GM21528 (cell line): ENCODE results near the gene CIDEA.

Experiments used
- ATAC-seq: cut with Tn5 transposase; IDR thresholded peaks from one replicate; pipeline ENCODE4 v1.9.1; 2021; ENCODE audit warnings: mild to moderate bottlenecking, moderate library complexity; ENCODE audit not compliant: unreplicated experiment, low FRiP score

CIDEA gene

GRCh38 chr18:12296087-12296403 lies 41.9 kb downstream of the CIDEA start:
- no peak for ATAC-seq

GRCh38 chr18:12296457-12296856 lies 42.3 kb downstream of the CIDEA start:
- no peak for ATAC-seq

GRCh38 chr18:12299862-12300261 lies 45.7 kb downstream of the CIDEA start:
- ATAC-seq: no peak

- ATAC-seq: no peak
Observed at GRCh38 chr18:12301263-12302005, 47.3 kb downstream of the CIDEA start.

GRCh38 chr18:12302391-12303147 lies 48.4 kb downstream of the CIDEA start:
- no peak for ATAC-seq

- no peak for ATAC-seq
Observed at GRCh38 chr18:12304351-12305210, 50.4 kb downstream of the CIDEA start.

- no peak for ATAC-seq
Observed at GRCh38 chr18:12305211-12305610, 51.0 kb downstream of the CIDEA start.

- ATAC-seq: no peak
Observed at GRCh38 chr18:12305930-12306629, 51.9 kb downstream of the CIDEA start.

- no peak for ATAC-seq
Observed at GRCh38 chr18:12306752-12307700, 52.9 kb downstream of the CIDEA start.

GRCh38 chr18:12307701-12308385 lies 53.7 kb downstream of the CIDEA start, which contains the start of gene TUBB6:
TUBB6 (plus strand) TSS chr18:12308241; CDS start chr18:12308293, 52 bp downstream.
- peak; percentile 59 for ATAC-seq

GRCh38 chr18:12308386-12309100 lies 54.4 kb downstream of the CIDEA start:
- ATAC-seq: peak; percentile 62

GRCh38 chr18:12309683-12310198 lies 55.6 kb downstream of the CIDEA start:
- ATAC-seq: no peak

- ATAC-seq: no peak
Observed at GRCh38 chr18:12310762-12311161, 56.6 kb downstream of the CIDEA start.

- no peak for ATAC-seq
Observed at GRCh38 chr18:12312976-12313375, 58.8 kb downstream of the CIDEA start.

- no peak for ATAC-seq
Observed at GRCh38 chr18:12313530-12314245, 59.5 kb downstream of the CIDEA start.

- ATAC-seq: no peak
Observed at GRCh38 chr18:12314591-12315305, 60.6 kb downstream of the CIDEA start.

GRCh38 chr18:12315490-12315889 lies 61.3 kb downstream of the CIDEA start:
- no peak for ATAC-seq
